GM18505 (cell line): ENCODE results near the gene CAMTA1.

Experiments used
- ATAC-seq: cut with Tn5 transposase; IDR thresholded peaks from one replicate; pipeline ENCODE4 v1.9.1; 2021; ENCODE audit not compliant: unreplicated experiment
- POLR2A ChIP-seq: IDR thresholded peaks from 4 replicates; pipeline ENCODE4 v1.6.1; 2011; ENCODE audit warnings: borderline replicate concordance; ENCODE audit not compliant: insufficient read depth, insufficient read length; ENCODE audit errors: extremely low read depth

Gene CAMTA1

DNA sequence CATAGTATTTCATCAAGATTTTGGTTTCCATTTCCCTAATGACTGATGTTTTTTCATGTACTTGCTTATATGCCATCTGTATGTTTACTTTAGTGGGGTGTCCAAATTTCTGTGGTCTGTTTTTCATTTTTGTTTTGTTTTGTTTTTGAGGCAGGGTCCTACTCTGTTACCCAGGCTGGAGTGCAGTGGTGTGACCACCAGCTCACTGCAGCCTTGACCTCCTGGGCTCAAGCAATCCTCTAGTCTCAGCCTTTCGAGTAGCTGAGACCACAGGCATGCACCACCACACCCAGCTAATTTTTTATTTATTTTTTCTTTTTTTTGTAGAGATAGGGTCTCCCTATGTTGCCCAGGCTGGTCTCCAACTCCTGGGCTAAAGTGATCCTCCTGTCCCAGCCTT, 607.9 kb downstream of the CAMTA1 start:
- TF ChIP-seq POLR2A = no peak
- ATAC-seq = no peak

DNA sequence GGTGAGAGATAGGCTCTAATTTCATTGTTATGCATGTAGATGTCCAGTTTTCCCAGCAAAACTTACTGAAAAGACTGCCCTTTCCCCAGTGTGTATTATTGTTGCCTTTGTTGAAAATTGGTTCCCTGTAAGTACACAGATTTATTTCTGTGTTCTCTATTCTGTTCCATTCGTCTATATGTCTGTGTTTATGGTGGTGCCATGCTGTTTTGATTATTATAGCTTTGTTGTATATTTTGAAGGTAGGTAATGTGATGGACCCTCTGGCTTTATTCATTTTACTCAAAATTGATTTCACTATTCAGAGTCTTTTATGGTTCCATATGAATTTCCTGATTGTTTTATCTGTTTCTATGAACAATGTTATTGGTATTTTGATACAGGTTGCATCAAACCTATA, 610.0 kb downstream of the CAMTA1 start:
- ATAC-seq = no peak
- TF ChIP-seq POLR2A = no peak

DNA sequence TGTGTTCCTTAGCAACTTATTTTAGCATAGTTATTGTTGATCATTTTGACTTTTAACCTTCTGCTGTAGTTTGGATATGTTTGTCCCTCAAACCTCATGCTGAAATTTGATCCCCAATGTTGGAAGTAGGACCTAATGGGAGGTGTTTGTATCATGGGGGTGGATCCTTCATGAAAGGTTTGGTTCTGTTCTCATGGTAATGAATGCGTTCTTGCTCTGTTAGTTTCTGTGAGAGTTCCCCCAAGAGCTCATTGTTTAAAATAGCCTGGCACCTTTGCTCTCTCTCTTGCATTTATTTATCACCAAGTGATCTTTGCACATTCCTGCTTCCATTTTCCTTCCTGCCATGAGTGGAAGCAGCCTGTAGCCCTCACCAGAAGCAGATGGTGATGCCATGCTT, 613.7 kb downstream of the CAMTA1 start:
- no peak for TF ChIP-seq POLR2A
- ATAC-seq = no peak

DNA sequence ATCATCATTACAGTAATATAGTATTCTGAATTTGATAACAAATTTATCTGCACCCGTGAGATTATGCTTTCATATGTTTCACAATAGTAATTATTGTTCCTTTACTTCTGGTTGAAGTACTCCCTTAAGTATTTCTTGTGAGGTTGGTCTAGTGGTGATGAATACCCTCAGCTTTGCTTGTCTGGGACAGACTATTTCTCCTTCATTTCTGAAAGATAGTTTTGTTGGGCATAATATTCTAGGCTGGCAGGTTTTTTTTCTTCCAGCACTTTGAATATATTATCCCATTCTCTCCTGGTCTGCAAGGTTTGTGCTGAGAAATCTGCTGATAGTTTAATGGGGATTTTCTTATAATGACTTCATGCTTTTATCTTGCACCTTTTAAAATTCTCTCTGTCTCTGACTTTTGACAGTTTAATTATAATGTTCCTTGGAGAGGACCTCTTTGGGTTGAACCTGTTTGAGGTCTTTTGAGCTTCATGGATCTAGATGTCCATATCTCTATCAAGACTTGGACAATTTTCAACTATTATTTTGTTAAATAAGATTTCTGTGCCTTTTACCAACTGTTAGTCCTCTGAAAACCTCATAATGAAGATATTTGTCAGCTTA, 614.4 kb downstream of the CAMTA1 start:
- ATAC-seq = no peak
- TF ChIP-seq POLR2A = no peak

DNA sequence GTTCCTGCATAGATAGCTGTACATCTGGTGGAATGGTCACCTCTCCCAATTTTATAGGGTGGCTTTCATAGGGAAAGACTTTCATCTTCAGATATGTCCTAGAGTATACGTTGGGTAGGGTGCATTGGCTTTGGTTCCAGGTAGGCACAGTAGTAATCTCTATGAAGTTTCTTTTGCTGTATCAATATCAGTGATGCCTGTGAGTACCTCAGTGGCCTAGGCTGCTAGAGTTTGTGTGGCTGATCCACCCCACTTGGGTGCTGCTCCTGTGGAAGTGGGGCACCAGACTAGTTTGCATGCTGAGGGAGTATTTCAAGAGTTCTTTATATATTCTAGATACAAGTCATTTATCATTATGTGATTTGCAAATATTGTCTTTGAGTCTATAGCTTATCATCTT, 615.3 kb downstream of the CAMTA1 start:
- ATAC-seq = no peak
- TF ChIP-seq POLR2A = no peak

DNA sequence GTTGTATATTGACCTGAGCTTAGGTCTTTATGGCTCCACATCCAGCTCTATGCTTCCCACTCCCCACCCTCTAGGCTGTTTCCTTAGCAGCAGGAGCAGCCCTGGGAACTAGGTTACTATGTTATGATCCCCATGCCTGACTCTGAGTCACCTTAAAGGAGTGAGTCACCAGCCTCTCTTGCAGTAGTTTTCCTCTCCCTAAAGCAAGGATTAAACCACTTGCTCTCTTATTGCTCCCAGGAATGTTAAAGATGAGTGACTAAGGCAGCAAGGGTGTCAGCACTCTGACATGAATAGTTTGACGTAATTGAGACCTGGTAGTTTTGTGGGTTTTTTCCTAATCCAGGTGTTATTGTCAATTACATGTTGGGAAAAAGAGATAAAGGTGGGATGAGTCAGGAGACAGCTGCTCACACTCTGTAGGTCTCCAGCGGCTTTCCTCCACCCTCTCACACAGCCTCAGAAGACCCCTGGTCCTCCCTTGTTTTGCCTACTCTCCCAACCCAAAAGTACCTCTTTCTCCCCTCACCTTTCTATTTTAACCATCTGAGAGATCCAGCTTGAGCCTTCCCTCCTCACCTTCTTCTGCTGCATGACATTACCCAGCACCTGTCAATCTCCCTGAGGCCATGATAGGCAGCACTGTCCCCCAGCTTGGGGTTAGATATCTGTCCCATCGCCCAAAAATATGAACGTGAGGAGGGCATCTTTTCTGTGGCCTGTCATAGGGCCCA, 616.7 kb downstream of the CAMTA1 start:
- ATAC-seq = no peak

DNA sequence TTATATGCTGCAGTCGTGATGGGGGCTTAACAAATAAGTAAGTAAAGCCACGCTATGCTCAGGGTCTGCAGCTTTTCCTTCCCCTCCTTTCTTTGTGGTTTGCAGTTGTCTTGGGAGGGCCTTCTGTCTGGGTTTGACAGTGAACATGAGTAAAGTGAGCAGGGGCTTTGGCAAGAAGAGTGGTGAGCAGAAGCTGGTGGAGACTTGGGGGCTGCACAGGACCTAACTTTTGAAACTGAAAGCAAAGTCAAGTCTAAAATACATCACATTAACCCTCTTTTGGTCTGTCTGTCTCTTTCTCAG, 617.2 kb downstream of the CAMTA1 start:
- TF ChIP-seq POLR2A = no peak
- no peak for ATAC-seq

More for the DNA sequence above, 616.7 kb downstream of the CAMTA1 start:
- no peak for TF ChIP-seq POLR2A

DNA sequence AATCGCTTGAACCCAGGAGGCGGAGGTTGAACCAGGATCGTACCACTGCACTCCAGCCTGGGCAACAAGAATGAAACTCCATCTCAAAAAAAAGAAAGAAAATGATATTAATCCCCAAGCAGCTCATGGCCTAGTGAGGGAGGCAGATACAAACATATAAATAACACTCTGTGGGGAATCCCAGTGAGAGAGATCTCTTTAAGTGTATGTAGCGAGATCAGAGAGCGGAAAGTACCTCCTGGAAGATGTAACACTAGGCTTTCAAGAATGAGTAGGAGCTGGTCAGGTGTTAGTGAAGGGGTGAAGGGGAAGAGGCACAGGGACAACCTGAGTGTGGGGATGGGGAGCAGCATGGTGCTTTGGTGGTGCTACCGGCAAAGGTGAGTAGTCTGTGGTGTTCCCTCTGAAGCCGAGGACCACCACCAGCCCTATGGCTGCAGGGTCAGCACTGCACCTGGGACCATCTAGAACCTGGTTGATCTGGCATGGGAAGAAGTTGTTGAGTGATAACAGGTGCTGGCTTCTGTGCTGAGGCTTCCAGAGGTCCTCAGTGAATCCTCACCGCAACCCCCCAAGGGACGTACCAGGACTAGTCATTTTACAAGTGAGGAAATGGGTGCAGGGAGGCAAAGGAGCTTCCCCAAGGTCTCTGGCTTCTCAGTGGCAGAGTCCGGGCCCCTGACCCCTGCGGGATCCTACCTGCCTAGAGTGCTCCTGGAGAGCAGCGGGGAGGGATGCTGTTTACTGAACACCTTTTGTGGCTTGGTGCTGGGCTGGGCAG, 618.2 kb downstream of the CAMTA1 start:
- no peak for ATAC-seq
- TF ChIP-seq POLR2A = no peak

DNA sequence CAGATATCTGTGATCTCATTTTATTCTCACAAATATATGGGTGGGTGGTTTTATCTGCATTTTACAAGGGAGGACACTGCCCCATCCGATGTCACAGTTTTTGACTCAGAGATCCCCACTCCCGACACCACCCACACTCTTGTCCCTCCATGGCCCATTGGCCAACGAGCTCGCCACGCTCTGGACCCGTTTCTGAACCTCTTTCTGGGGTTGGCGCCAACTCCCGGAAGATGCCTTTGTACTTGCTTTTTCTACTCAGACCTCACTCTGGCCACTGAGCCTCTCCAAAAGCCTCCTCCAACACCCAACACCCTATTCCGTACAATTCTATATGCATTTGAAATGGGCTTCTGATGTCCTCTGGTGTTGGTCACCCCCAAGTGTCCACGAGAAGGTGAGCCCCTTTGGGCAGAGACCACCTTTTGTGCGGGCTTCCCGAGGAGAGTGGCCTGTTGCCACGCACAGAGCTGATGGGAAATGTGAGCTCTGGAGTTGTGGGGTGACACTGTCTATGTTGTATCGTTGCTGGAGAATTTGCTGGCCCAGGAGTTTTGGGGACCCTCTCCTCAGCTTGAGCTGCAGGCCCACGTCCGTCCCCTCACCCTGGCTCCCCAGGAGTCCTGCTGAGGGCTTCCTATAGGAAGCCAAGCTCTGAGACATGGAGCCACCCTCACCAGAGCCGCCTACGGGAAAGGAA, 618.9 kb downstream of the CAMTA1 start:
- ATAC-seq = no peak
- TF ChIP-seq POLR2A = no peak

DNA sequence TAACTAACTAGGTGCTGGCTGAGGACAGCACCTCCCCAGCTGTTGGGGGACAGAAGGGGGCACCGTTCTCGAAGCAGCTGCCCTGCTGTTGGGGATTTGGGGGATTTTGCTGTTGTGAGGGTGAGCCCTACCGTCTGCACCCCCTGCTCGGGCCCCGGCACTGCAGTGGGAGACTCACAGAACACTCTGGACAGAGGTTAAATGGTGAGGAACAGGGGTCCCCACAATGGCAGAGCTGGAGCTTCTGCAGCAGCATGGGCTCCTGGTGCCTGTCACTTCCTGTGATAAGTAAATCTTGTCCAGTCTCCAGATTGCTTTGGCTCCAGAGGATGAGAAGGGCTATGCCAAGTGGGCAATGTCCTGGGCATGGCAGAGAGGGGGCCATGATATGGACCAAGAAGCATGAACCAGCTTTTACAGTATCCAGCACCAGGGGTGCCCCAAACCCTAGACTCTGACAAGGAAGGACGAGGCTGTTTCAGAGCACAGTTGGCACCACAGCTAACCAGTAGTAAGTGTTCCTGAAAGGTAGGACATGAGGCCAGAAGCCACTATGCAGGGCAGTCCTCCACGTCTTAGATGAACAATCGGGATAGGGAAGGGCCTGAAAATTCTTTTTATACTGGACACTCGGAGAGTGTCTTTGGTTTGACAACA, 620.7 kb downstream of the CAMTA1 start:
- no peak for ATAC-seq
- TF ChIP-seq POLR2A = no peak

DNA sequence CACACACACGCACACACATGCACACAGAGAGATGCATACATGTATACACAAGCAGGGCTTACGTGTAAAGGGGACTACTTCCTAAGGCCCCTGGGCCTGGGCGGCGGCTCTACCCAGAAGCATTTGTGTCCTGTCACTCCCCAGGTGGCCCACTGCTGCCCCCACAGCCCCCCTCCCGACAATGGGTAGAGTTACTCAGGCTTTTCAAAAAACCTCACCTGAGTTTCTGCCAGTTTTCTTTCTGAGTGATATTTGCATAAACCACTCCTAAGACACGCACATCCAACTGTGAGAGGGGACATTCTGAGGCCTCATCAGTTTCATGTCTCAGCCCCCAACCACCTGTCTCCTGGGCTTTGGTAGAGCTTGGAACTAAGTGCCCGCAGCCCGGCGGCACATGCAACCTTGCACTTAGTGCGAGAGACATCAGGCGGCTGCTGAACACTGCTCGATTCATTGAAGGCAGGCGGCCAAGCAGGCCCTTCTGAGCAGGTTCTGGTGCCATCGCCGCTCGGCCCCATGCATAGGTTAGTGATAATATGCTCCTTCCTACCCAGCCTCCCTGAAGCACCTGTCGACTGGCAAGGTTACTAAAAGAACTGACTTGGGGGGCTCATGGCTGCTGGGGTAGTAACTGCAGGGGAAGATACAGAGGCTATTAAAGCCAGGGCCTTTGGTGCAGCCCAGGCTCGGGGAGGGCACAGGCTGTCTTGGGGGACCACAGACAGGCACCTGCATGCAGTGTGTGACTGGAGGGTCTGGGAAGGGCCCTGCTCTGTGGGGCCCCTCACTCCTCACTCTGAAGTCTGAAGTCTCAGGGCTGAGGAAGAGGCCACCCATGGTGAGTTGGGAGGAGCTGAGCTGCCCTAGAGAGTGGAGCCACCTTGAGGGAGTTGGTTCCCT, 621.6 kb downstream of the CAMTA1 start:
- no peak for TF ChIP-seq POLR2A
- ATAC-seq = no peak

DNA sequence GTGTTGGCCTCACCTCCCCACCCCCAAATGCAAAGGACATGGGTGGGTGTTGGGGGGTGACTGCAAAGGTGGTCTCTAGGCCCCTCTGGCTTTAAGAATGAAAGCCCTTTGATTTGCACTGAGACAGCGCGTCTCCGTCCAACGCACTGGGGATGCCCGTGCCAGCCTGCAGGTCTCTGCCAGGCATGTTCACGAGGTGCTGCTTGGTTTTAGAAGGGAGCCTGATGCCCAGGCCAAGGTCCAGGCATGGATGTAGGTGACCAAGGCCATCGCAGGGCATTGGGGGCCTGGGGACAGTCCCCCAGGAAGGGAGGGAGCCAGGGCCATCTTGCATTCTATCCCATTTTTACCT, 622.3 kb downstream of the CAMTA1 start:
- TF ChIP-seq POLR2A = no peak
- no peak for ATAC-seq
